Right atrium auricular region (tissue), 2 donors: ENCODE data around the gene NEK6. TPM values are rescaled to one million over a fixed set of nuclear protein-coding genes. Genes with fewer than 3 reads are reported as not detected.
A peak's percentile ranks its signal among the peaks of the same experiment; 100 is the strongest.

ENCODE experiments used
- DNase-seq: peaks from one replicate; pipeline ENCODE4 v3.0.0-alpha.2; 2019; ENCODE audit warnings: low spot score
- H3K27ac ChIP-seq, 2 donors: fragments of 200-600 bp; sonication (generic); 1 replicate in 1 of 2; 2 replicates in 1 of 2; pipeline ENCODE4 v1.5.1; 2016 to 2019
- H3K27me3 ChIP-seq, 2 donors: fragments of 200-600 bp; sonication (generic); one replicate each; pipeline versions ENCODE4 v1.5.1 to v1.6.0; 2017 to 2019
- H3K36me3 ChIP-seq: fragments of 200-600 bp; sonication (generic); one replicate; pipeline ENCODE4 v1.5.1; 2016
- H3K4me1 ChIP-seq, 2 donors: fragments of 200-600 bp; sonication (generic); one replicate each; pipeline versions ENCODE4 v1.5.1 to v1.6.0; 2017 to 2019
- H3K4me3 ChIP-seq, 2 donors: fragments of 200-600 bp; sonication (generic); 1 replicate in 1 of 2; 2 replicates in 1 of 2; pipeline ENCODE4 v1.5.1; 2017 to 2019; ENCODE audit warnings: mild to moderate bottlenecking in 1 of 2, moderate library complexity in 1 of 2
- H3K9me3 ChIP-seq, 2 donors: fragments of 200-600 bp; sonication (generic); one replicate each; pipeline ENCODE4 v1.5.1; 2019
- CTCF ChIP-seq, 2 donors: fragments of 200-600 bp; sonication (generic); IDR thresholded peaks; one replicate each; pipeline ENCODE4 v1.5.1; 2019; ENCODE audit warnings: antibody characterized with exemption in 2 of 2
- total RNA-seq, 2 donors: library from RNA; depleted of rRNA; stranded (reverse); fragments of >200 nt; gene quantifications; one replicate each; pipeline ENCODE4 v1.1.0, GENCODE V29; 2016

NEK6 gene
- total RNA-seq, 2 donors from 2014 or later: 9.2 to 9.7 TPM

DNA sequence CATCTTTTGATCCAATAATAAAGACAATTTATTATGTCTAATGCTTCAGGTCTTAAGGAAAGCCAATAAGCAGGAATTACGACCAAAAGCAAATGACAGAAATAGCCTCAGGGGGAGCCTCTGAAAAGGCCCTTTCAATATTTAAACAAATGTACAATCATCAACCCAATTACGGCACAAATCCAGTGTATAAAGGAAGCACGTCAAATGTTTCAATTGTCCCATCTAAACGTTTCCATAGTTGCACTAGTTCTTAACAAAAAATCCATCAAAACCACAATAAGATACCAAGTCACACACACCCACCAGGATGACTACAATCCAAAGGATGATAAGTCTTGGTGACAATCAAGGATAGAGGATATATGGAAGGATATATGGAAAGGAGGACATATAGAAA, 115.6 kb downstream of the NEK6 start:
- DNase-seq: no peak
- no peak for TF ChIP-seq CTCF (IDR thresholded peaks at IDR 0.05)
- Histone ChIP-seq H3K4me3 (no peak overlapping the region), H3K27ac (no peak overlapping the region), H3K4me1 (peaks cover 0 to 32% of the 10 kb centered on the region in 2 donors), H3K36me3 (no peaks in the 10 kb centered on the region), H3K27me3 (no peaks in the 10 kb centered on the region), H3K9me3 (no peaks in the 10 kb centered on the region)

DNA sequence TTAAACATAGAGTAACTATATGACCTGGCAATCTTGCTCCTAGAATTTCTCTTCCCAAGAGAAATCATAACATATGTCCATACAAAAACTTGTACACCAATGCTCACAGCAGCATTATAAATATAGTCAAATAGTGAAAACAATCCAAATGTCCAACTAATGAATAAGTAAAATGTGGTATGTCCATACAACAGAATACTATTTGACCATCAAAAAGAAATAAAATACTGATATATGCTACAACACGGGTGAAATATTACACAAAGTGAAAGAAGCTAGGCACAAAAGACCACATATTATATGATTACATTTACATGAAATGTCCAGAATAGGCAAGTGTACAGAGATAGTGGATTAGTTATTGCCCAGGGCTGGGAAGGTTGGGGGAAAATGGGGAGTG, 116.1 kb downstream of the NEK6 start:
- Histone ChIP-seq H3K9me3 (no peaks in the 10 kb centered on the region), H3K36me3 (no peaks in the 10 kb centered on the region), H3K27me3 (no peaks in the 10 kb centered on the region), H3K4me3 (no peak overlapping the region), H3K27ac (no peak overlapping the region), H3K4me1 (peaks cover 0 to 37% of the 10 kb centered on the region in 2 donors)
- DNase-seq: no peak
- no peak for TF ChIP-seq CTCF (IDR thresholded peaks at IDR 0.05)

GRCh38 chr9:124375726-124376125, 118.0 kb downstream of the NEK6 start:
- no peak for TF ChIP-seq CTCF (IDR thresholded peaks at IDR 0.05)
- no peak for DNase-seq
- no peaks in the 10 kb centered on the region for H3K36me3 ChIP-seq
- H3K4me1 ChIP-seq: peaks cover 0 to 25% of the 10 kb centered on the region in 2 donors
- H3K27ac ChIP-seq: no peak overlapping the region
- no peaks in the 10 kb centered on the region for H3K27me3 ChIP-seq
- H3K9me3 ChIP-seq: no peaks in the 10 kb centered on the region
- no peak overlapping the region for H3K4me3 ChIP-seq

DNA sequence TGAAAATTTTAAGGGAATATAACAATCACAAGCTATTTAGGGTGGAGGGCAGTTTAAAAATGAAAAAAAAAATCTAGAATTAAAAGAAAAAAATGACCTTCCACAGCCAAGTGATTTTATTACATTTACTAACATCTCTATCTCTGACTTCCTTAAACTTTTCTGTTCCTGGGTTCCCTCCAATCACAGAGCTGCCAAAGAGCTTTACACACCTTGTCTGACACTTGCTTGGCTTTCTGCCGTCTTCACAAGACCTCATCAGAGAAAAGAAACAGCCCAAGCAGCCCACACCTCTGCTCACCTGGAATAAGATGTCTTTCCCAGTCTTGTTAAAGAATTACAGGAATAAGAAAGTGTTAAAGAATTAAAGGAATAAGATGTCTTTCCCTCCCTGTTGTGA, 118.6 kb downstream of the NEK6 start:
- Histone ChIP-seq H3K36me3 (no peaks in the 10 kb centered on the region), H3K27me3 (no peaks in the 10 kb centered on the region), H3K4me1 (peaks cover 0 to 25% of the 10 kb centered on the region in 2 donors), H3K27ac (no peak overlapping the region), H3K9me3 (no peaks in the 10 kb centered on the region), H3K4me3 (no peak overlapping the region)
- TF ChIP-seq CTCF (IDR thresholded peaks at IDR 0.05): no peak
- DNase-seq: no peak

- no peak for TF ChIP-seq CTCF (IDR thresholded peaks at IDR 0.05)
- peak overlapping the region in 1 of 2 donors; percentile 35 for H3K27ac ChIP-seq
- no peaks in the 10 kb centered on the region for H3K27me3 ChIP-seq
- H3K4me1 ChIP-seq: peaks cover 0 to 25% of the 10 kb centered on the region in 2 donors
- no peaks in the 10 kb centered on the region for H3K36me3 ChIP-seq
- no peak overlapping the region for H3K4me3 ChIP-seq
- DNase-seq: no peak
- H3K9me3 ChIP-seq: no peaks in the 10 kb centered on the region
These were observed 120.0 kb downstream of the NEK6 start for GRCh38 chr9:124377551-124378406.
